ENCODE results near the gene GRB10.

DNA sequence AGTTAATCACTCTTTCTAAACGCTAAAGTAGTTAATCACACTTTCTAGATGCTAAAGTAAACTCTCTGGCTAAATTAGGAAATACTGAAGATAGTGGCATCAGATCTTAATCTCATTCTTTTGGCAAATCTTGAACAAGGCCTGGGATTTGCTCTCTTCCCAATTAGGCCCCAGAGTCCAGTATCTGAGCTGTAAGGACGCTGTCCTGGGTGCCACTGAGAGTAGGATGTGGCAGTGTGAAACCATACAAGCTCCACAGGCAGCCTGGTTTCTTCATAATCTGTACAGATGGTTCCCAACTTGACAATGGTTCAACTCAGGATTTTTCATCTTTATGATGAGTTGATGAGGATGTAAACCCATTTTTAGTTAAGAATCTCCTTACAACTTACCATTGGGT lies 36.9 kb downstream of the GRB10 start:
- TF ChIP-seq, protein P1, sequence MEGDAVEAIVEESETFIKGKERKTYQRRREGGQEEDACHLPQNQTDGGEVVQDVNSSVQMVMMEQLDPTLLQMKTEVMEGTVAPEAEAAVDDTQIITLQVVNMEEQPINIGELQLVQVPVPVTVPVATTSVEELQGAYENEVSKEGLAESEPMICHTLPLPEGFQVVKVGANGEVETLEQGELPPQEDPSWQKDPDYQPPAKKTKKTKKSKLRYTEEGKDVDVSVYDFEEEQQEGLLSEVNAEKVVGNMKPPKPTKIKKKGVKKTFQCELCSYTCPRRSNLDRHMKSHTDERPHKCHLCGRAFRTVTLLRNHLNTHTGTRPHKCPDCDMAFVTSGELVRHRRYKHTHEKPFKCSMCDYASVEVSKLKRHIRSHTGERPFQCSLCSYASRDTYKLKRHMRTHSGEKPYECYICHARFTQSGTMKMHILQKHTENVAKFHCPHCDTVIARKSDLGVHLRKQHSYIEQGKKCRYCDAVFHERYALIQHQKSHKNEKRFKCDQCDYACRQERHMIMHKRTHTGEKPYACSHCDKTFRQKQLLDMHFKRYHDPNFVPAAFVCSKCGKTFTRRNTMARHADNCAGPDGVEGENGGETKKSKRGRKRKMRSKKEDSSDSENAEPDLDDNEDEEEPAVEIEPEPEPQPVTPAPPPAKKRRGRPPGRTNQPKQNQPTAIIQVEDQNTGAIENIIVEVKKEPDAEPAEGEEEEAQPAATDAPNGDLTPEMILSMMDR (conservative IDR thresholded peaks at IDR 0.05): no peak
- no peak for TF ChIP-seq EZH2 (IDR thresholded peaks at IDR 0.05; ENCODE audit: low read depth)
